HepG2 (cell line): ENCODE data around the gene MORN1. TPM values are rescaled to one million over a fixed set of nuclear protein-coding genes. Genes with fewer than 3 reads are reported as not detected.

ENCODE experiments used
- ATF7 ChIP-seq, 2 experiments: fragments of 450-650 bp in 1 of 2; sonication (generic) in 1 of 2; formaldehyde crosslinking in 1 of 2; IDR thresholded peaks; 2 replicates each; pipeline versions ENCODE4 v1.4.0 to v1.6.1; 2016 to 2020; ENCODE audit warnings: antibody characterized with exemption in 1 of 2, mild to moderate bottlenecking in 1 of 2, missing genetic modification reagents in 1 of 2
- ATRX ChIP-seq: sonication (generic); formaldehyde crosslinking; IDR thresholded peaks from 2 replicates; pipeline ENCODE4 v1.4.0; 2020; ENCODE audit warnings: missing genetic modification reagents, borderline replicate concordance
- ERF ChIP-seq: IDR thresholded peaks from 2 replicates; pipeline ENCODE4 v1.6.1; 2018; ENCODE audit warnings: missing biosample characterization, missing genetic modification reagents
- FOXP1 ChIP-seq, 2 experiments: fragments of 450-650 bp in 1 of 2; IDR thresholded peaks; 2 replicates each; pipeline ENCODE4 v1.6.1; 2017 to 2018; ENCODE audit warnings: antibody characterized with exemption in 1 of 2
- HIVEP1 ChIP-seq: sonication (generic); formaldehyde crosslinking; IDR thresholded peaks from 2 replicates; pipeline ENCODE4 v1.4.0; 2020; ENCODE audit warnings: mild to moderate bottlenecking, missing genetic modification reagents
- KLF12 ChIP-seq: sonication (generic); formaldehyde crosslinking; IDR thresholded peaks from 2 replicates; pipeline ENCODE4 v1.4.0; 2020; ENCODE audit warnings: missing genetic modification reagents, borderline replicate concordance
- MLX ChIP-seq: IDR thresholded peaks from 2 replicates; pipeline ENCODE4 v1.6.1; 2016
- SP4 ChIP-seq: sonication (generic); formaldehyde crosslinking; IDR thresholded peaks from 2 replicates; pipeline ENCODE4 v1.8.1; 2023; ENCODE audit warnings: mild to moderate bottlenecking, missing genetic modification reagents
- TMF1 ChIP-seq: sonication (generic); formaldehyde crosslinking; IDR thresholded peaks from 2 replicates; pipeline ENCODE4 v1.8.1; 2022; ENCODE audit warnings: low read depth, missing genetic modification reagents
- ZBTB7A ChIP-seq: sonication (generic); formaldehyde crosslinking; IDR thresholded peaks from 2 replicates; pipeline ENCODE4 v1.8.0; 2022; ENCODE audit warnings: mild to moderate bottlenecking, missing genetic modification reagents
- ZNF562 ChIP-seq: sonication (generic); formaldehyde crosslinking; IDR thresholded peaks from 2 replicates; pipeline ENCODE4 v1.8.0; 2022; ENCODE audit warnings: missing genetic modification reagents, borderline replicate concordance
- ZNF615 ChIP-seq: sonication (generic); formaldehyde crosslinking; IDR thresholded peaks from 2 replicates; pipeline ENCODE4 v1.5.0; 2020; ENCODE audit warnings: mild to moderate bottlenecking, missing genetic modification reagents, borderline replicate concordance
- ZNF672 ChIP-seq: sonication (generic); formaldehyde crosslinking; IDR thresholded peaks from 2 replicates; pipeline ENCODE4 v1.8.1; 2022; ENCODE audit warnings: missing genetic modification reagents
- ZNF850 ChIP-seq: sonication (generic); formaldehyde crosslinking; conservative IDR thresholded peaks from 2 replicates; pipeline ENCODE4 v1.9.0; 2021; ENCODE audit warnings: mild to moderate bottlenecking, missing genetic modification reagents
- ZNF878 ChIP-seq: sonication (generic); formaldehyde crosslinking; IDR thresholded peaks from 2 replicates; pipeline ENCODE4 v1.8.1; 2023; ENCODE audit warnings: mild to moderate bottlenecking, missing genetic modification reagents, moderate library complexity
- ZSCAN5A ChIP-seq: sonication (generic); formaldehyde crosslinking; IDR thresholded peaks from 2 replicates; pipeline ENCODE4 v1.8.0; 2022; ENCODE audit warnings: mild to moderate bottlenecking, missing genetic modification reagents, borderline replicate concordance
- polyA plus RNA-seq, 8 experiments: library from polyadenylated mRNA; depleted of rRNA in 3 of 8; stranded (reverse) in 7 of 8; unstranded in 1 of 8; fragments of >200 nt; fragmentation: Illumina TruSeq in 4 of 8; extraction: Trizol in 4 of 8; gene quantifications; 2 replicates each; pipeline versions ENCODE4 v1.2.1 to v1.2.3, GENCODE V29; 2011 to 2016; ENCODE audit warnings: low read depth in 4 of 8, missing spikeins in 1 of 8, mixed read lengths in 1 of 8; ENCODE audit not compliant: insufficient read depth in 1 of 8
- total RNA-seq, 5 experiments: library from RNA; depleted of rRNA; stranded (reverse); fragments of >200 nt; fragmentation: Illumina TruSeq; extraction: Trizol; gene quantifications; 2 replicates each; pipeline ENCODE4 v1.2.3, GENCODE V29; 2016; ENCODE audit warnings: low read depth in 1 of 5
- TF ChIP-seq, protein P1 (sequence below): sonication (generic); formaldehyde crosslinking; IDR thresholded peaks from 2 replicates; pipeline ENCODE4 v1.4.0; 2020; ENCODE audit warnings: mild to moderate bottlenecking, missing genetic modification reagents, borderline replicate concordance
- TF ChIP-seq, protein P2 (sequence below), 2 experiments: fragments of 450-650 bp in 1 of 2; sonication (generic) in 1 of 2; formaldehyde crosslinking; IDR thresholded peaks; 2 replicates each; pipeline versions ENCODE4 v1.5.0 to v1.8.0; 2020 to 2022; ENCODE audit warnings: mild to moderate bottlenecking in 1 of 2, missing genetic modification reagents in 1 of 2
- TF ChIP-seq, protein P3 (sequence below): sonication (generic); formaldehyde crosslinking; IDR thresholded peaks from 2 replicates; pipeline ENCODE4 v1.4.0; 2020; ENCODE audit warnings: missing genetic modification reagents, borderline replicate concordance

The MORN1 gene
- total and polyA plus RNA-seq, 2 of the 13 experiments (the other 11 are each of a cell fraction or from before 2014, with no cell fraction given): 3.1 to 6.5 TPM

DNA sequence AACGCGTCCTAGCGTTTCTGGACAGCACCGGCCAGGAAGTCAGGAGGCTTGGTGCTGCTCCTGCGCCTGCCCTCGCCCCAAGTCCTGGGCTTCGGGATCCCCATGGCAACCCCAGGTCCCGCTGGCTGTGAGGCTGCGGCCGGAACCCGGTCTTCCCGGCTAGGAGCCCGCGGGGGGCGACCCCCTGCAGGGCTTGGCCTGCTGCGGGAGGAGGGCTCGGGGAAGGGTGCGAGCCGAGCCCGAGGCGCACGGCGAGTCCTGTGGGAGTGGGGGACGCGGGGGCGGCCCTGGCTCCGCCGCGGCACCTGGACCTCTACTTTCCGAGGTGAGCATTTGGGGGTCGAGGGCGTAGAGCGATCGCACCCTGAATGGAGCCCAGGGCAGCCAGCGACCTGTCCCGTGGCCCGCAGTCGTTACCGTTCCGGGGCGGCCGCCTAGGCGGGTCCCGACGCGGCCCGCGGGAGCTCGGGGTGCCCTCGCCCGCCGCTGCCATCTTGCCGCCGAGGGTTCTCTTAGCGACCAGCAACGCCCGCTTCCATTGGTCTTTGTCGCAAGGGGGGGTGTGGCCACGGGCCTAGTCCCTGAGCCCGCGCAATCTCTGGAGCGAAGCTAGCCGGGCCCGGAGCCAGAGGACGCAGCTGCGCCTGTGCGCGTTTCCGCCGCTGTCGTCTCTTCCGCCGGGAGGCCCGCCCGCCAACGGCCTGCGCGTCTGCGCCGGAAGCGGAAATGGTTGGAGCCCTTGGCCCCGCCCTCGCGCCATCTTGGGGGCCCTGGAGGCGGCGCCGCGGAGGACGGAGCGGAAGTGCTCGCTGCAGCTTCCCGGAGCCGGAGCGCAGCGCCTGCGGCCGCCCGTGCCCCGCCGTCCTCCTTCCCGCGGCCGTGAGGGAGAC lies at the start of gene MORN1, which contains the start of gene RER1 (continued):
- TF ChIP-seq, protein P1, sequence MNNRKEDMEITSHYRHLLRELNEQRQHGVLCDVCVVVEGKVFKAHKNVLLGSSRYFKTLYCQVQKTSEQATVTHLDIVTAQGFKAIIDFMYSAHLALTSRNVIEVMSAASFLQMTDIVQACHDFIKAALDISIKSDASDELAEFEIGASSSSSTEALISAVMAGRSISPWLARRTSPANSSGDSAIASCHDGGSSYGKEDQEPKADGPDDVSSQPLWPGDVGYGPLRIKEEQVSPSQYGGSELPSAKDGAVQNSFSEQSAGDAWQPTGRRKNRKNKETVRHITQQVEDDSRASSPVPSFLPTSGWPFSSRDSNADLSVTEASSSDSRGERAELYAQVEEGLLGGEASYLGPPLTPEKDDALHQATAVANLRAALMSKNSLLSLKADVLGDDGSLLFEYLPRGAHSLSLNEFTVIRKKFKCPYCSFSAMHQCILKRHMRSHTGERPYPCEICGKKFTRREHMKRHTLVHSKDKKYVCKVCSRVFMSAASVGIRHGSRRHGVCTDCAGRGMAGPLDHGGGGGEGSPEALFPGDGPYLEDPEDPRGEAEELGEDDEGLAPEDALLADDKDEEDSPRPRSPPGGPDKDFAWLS (CRISPR knock-in tag): peak; percentile 63; the same call in 1 of the 2 replicates
- TF ChIP-seq SP4 (CRISPR knock-in tag) (peak; percentile 92), ZBTB7A (CRISPR knock-in tag) (no peak), ZNF850 (CRISPR knock-in tag) (peak; percentile 83; the same call in 1 of the 2 replicates), MLX (CRISPR knock-in tag) (no peak), FOXP1 (IDR thresholded peaks at IDR 0.05) (no peak), FOXP1 (CRISPR knock-in tag; IDR thresholded peaks at IDR 0.05) (no peak), TMF1 (CRISPR knock-in tag) (peak; percentile 64; the same call in 1 of the 2 replicates), ZNF615 (CRISPR knock-in tag) (no peak), ZSCAN5A (CRISPR knock-in tag) (no peak), ZNF672 (CRISPR knock-in tag) (no peak), KLF12 (peak; percentile 80), ZNF878 (CRISPR knock-in tag) (no peak), ERF (CRISPR knock-in tag) (peak; percentile 21; the same call in 1 of the 2 replicates), ZNF562 (CRISPR knock-in tag) (no peak), HIVEP1 (CRISPR knock-in tag) (peak; percentile 54; the same call in 1 of the 2 replicates), ATF7 (IDR thresholded peaks at IDR 0.05) (no peak), ATF7 (CRISPR knock-in tag; IDR thresholded peaks at IDR 0.05) (0 out of 2 replicates have a peak, but pooled peaks have one; percentile 36), ATRX (CRISPR knock-in tag) (no peak)
- TF ChIP-seq, protein P2, sequence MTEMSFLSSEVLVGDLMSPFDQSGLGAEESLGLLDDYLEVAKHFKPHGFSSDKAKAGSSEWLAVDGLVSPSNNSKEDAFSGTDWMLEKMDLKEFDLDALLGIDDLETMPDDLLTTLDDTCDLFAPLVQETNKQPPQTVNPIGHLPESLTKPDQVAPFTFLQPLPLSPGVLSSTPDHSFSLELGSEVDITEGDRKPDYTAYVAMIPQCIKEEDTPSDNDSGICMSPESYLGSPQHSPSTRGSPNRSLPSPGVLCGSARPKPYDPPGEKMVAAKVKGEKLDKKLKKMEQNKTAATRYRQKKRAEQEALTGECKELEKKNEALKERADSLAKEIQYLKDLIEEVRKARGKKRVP (CRISPR knock-in tag; IDR thresholded peaks at IDR 0.05): no peak
- TF ChIP-seq, protein P3, sequence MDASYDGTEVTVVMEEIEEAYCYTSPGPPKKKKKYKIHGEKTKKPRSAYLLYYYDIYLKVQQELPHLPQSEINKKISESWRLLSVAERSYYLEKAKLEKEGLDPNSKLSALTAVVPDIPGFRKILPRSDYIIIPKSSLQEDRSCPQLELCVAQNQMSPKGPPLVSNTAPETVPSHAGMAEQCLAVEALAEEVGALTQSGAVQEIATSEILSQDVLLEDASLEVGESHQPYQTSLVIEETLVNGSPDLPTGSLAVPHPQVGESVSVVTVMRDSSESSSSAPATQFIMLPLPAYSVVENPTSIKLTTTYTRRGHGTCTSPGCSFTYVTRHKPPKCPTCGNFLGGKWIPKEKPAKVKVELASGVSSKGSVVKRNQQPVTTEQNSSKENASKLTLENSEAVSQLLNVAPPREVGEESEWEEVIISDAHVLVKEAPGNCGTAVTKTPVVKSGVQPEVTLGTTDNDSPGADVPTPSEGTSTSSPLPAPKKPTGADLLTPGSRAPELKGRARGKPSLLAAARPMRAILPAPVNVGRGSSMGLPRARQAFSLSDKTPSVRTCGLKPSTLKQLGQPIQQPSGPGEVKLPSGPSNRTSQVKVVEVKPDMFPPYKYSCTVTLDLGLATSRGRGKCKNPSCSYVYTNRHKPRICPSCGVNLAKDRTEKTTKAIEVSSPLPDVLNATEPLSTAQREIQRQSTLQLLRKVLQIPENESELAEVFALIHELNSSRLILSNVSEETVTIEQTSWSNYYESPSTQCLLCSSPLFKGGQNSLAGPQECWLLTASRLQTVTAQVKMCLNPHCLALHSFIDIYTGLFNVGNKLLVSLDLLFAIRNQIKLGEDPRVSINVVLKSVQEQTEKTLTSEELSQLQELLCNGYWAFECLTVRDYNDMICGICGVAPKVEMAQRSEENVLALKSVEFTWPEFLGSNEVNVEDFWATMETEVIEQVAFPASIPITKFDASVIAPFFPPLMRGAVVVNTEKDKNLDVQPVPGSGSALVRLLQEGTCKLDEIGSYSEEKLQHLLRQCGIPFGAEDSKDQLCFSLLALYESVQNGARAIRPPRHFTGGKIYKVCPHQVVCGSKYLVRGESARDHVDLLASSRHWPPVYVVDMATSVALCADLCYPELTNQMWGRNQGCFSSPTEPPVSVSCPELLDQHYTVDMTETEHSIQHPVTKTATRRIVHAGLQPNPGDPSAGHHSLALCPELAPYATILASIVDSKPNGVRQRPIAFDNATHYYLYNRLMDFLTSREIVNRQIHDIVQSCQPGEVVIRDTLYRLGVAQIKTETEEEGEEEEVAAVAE (CRISPR knock-in tag): peak; percentile 99
